Naive thymus-derived CD4-positive, alpha-beta T cell (primary cell): ENCODE data around the gene PML. TPM values are rescaled to one million over a fixed set of nuclear protein-coding genes. Genes with fewer than 3 reads are reported as not detected.
A peak's percentile ranks its signal among the peaks of the same experiment; 100 is the strongest.

Experiments used
- ATAC-seq: fragments of 150-1000 bp; cut with Tn5 transposase; 2 replicates; pipeline ENCODE4 v1.10.0; 2021; ENCODE audit warnings: mild to moderate bottlenecking, moderate library complexity
- CTCF ChIA-PET: fragments of 350-600 bp; sonication (Branson Sonifier 250); formaldehyde crosslinking; loops from one replicate; lab custom pipeline; 2021; ENCODE audit warnings: antibody characterized with exemption; lab: Charles Lee
- POLR2A ChIA-PET: fragments of 350-600 bp; sonication (Branson Sonifier 250); formaldehyde crosslinking; loops from one replicate; lab custom pipeline; 2021; ENCODE audit warnings: antibody characterized with exemption, inconsistent platforms; lab: Charles Lee
- DNase-seq, 9 donors: peaks; one replicate each; pipeline versions ENCODE4 v3.0.0 to v3.0.0-alpha.2; 2020 to 2022; ENCODE audit warnings: mixed read lengths in 1 of 9
- H3K27ac ChIP-seq: one replicate; pipeline ENCODE4 v1.7.0; 2013; ENCODE audit warnings: mild to moderate bottlenecking, low read depth, low read length, moderate library complexity
- H3K27me3 ChIP-seq, 2 donors: one replicate each; pipeline ENCODE4 v1.7.0; 2013; ENCODE audit warnings: low read length in 2 of 2, mild to moderate bottlenecking in 2 of 2, moderate library complexity in 2 of 2; ENCODE audit not compliant: control insufficient read depth in 2 of 2, insufficient read depth in 2 of 2
- H3K36me3 ChIP-seq, 3 experiments: 1 replicate in 2 of 3; 2 replicates in 1 of 3; pipeline ENCODE4 v1.7.0; 2013; ENCODE audit warnings: low read length in 3 of 3, mild to moderate bottlenecking in 3 of 3, moderate library complexity in 1 of 3; ENCODE audit not compliant: insufficient read depth in 3 of 3, control insufficient read depth in 2 of 3
- H3K4me1 ChIP-seq, 2 donors: one replicate each; pipeline ENCODE4 v1.7.0; 2013; ENCODE audit warnings: low read length in 2 of 2, mild to moderate bottlenecking in 2 of 2, moderate library complexity in 1 of 2; ENCODE audit not compliant: control insufficient read depth in 2 of 2, insufficient read depth in 2 of 2
- H3K4me3 ChIP-seq: 2 replicates; pipeline ENCODE4 v1.7.0; 2013; ENCODE audit warnings: mild to moderate bottlenecking, low read length
- H3K9me3 ChIP-seq, 3 experiments: 1 replicate in 2 of 3; 2 replicates in 1 of 3; pipeline ENCODE4 v1.7.0; 2013; ENCODE audit warnings: low read length in 3 of 3; ENCODE audit not compliant: control insufficient read depth in 2 of 3
- H3K27ac Mint-ChIP-seq, 9 donors: one replicate each; pipeline ENCODE4 v1.8.0; 2020 to 2022; ENCODE audit warnings: mixed read lengths in 9 of 9, mild to moderate bottlenecking in 8 of 9, moderate library complexity in 5 of 9, inconsistent platforms in 2 of 9
- H3K27me3 Mint-ChIP-seq, 5 donors: one replicate each; pipeline ENCODE4 v1.8.0; 2021 to 2022; ENCODE audit warnings: mixed read lengths in 5 of 5, mild to moderate bottlenecking in 1 of 5
- H3K36me3 Mint-ChIP-seq, 5 donors: one replicate each; pipeline ENCODE4 v1.8.0; 2020 to 2022; ENCODE audit warnings: mixed read lengths in 5 of 5, mild to moderate bottlenecking in 3 of 5, inconsistent platforms in 1 of 5
- H3K4me1 Mint-ChIP-seq, 7 donors: one replicate each; pipeline ENCODE4 v1.8.0; 2020 to 2022; ENCODE audit warnings: mixed read lengths in 7 of 7, mild to moderate bottlenecking in 3 of 7, inconsistent platforms in 1 of 7
- H3K4me3 Mint-ChIP-seq, 10 donors: one replicate each; pipeline ENCODE4 v1.8.0; 2020 to 2022; ENCODE audit warnings: mild to moderate bottlenecking in 10 of 10, mixed read lengths in 10 of 10, moderate library complexity in 6 of 10, inconsistent platforms in 2 of 10
- H3K9me3 Mint-ChIP-seq, 11 donors: one replicate each; pipeline ENCODE4 v1.8.0; 2020 to 2022; ENCODE audit warnings: mixed read lengths in 11 of 11, mild to moderate bottlenecking in 4 of 11, inconsistent platforms in 1 of 11, moderate library complexity in 1 of 11
- intact Hi-C, 2 donors: fragments of 100-400 bp; cut with micrococcal nuclease; formaldehyde crosslinking; loops; one replicate each; pipeline ENCODE4 v1.15.1; 2023
- polyA plus RNA-seq, 2 donors: library from polyadenylated mRNA; unstranded; fragments of 300-500 nt; fragmentation: Illumina TruSeq; gene quantifications; one replicate each; pipeline ENCODE4 v1.2.3, GENCODE V29; 2021
- total RNA-seq, 6 experiments: library from RNA in 5 of 6; stranded (reverse) in 5 of 6; gene quantifications; 1 replicate in 5 of 6; 2 replicates in 1 of 6; pipeline ENCODE4 v1.2.3 and lab custom pipeline; 2021 to 2026

Gene PML
- total and polyA plus RNA-seq, 7 experiments from 2014 or later: 18.1 to 113 (median 51.7) TPM

- intact Hi-C loops: no loop called here
- H3K9me3 Mint-ChIP-seq: no peaks in the 10 kb centered on the region
- H3K36me3 Mint-ChIP-seq: peaks cover 4 to 27% (median 8%) of the 10 kb centered on the region in 5 donors
- no peak for ATAC-seq
- H3K4me3 Mint-ChIP-seq: no peak overlapping the region
- Histone ChIP-seq H3K27ac (no peak overlapping the region), H3K4me3 (no peak overlapping the region), H3K36me3 (peaks cover 0 to 50% (median 3%) of the 10 kb centered on the region in 3 experiments), H3K9me3 (no peaks in the 10 kb centered on the region), H3K27me3 (no peaks in the 10 kb centered on the region), H3K4me1 (peaks cover 6 to 19% of the 10 kb centered on the region in 2 donors)
- no peaks in the 10 kb centered on the region for H3K27me3 Mint-ChIP-seq
- H3K4me1 Mint-ChIP-seq: peaks cover 6 to 72% (median 29%) of the 10 kb centered on the region in 7 donors
- POLR2A ChIA-PET: no interaction called here
- CTCF ChIA-PET: interaction anchor here (0.8 to 3.6 kb wide), 2 partner anchors 13 to 14 kb away, joined by 3 to 15 read pairs; no protein-coding TSS in a partner anchor
- no peak overlapping the region for H3K27ac Mint-ChIP-seq
- DNase-seq: no peak
Measured at GRCh38 chr15:73987681-73988444, 6.7 kb upstream of the PML start.

- intact Hi-C loops: no loop called here
- no peaks in the 10 kb centered on the region for H3K9me3 ChIP-seq
- CTCF ChIA-PET: interaction anchor here (0.8 kb wide), 1 partner anchor 13 kb away, joined by 3 read pairs; no protein-coding TSS in a partner anchor
- Mint-ChIP-seq H3K4me3 (no peak overlapping the region), H3K36me3 (peaks cover 4 to 27% (median 8%) of the 10 kb centered on the region in 5 donors), H3K9me3 (no peaks in the 10 kb centered on the region), H3K27me3 (no peaks in the 10 kb centered on the region), H3K27ac (no peak overlapping the region), H3K4me1 (peaks cover 9 to 73% (median 31%) of the 10 kb centered on the region in 7 donors)
- no peak for ATAC-seq
- no peak for DNase-seq
- no peak overlapping the region for H3K27ac ChIP-seq
- H3K36me3 ChIP-seq: peaks cover 0 to 49% (median 3%) of the 10 kb centered on the region in 3 experiments
- H3K27me3 ChIP-seq: no peaks in the 10 kb centered on the region
- peaks cover 12 to 25% of the 10 kb centered on the region in 2 donors for H3K4me1 ChIP-seq
- H3K4me3 ChIP-seq: no peak overlapping the region
- POLR2A ChIA-PET: interaction anchor here (1.8 kb wide), 1 partner anchor 12 kb away, joined by 4 read pairs; no protein-coding TSS in a partner anchor
Measured at GRCh38 chr15:73988445-73988969, 6.0 kb upstream of the PML start.

- no peak for ATAC-seq
- H3K4me3 Mint-ChIP-seq: peak overlapping the region in 1 of 10 donors; percentile 48
- CTCF ChIA-PET: interaction anchor here (0.8 kb wide), 1 partner anchor 14 kb away, joined by 3 read pairs; no protein-coding TSS in a partner anchor
- H3K9me3 Mint-ChIP-seq: no peaks in the 10 kb centered on the region
- POLR2A ChIA-PET: interaction anchor here (1.1 to 1.8 kb wide), 2 partner anchors 13 to 17 kb away, joined by 3 to 4 read pairs; no protein-coding TSS in a partner anchor
- intact Hi-C loops: no loop called here
- H3K27me3 Mint-ChIP-seq: no peaks in the 10 kb centered on the region
- no peaks in the 10 kb centered on the region for H3K9me3 ChIP-seq
- peaks cover 19 to 31% of the 10 kb centered on the region in 2 donors for H3K4me1 ChIP-seq
- no peaks in the 10 kb centered on the region for H3K27me3 ChIP-seq
- no peak overlapping the region for H3K4me3 ChIP-seq
- peaks cover 15 to 75% (median 34%) of the 10 kb centered on the region in 7 donors for H3K4me1 Mint-ChIP-seq
- peaks cover 0 to 43% (median 3%) of the 10 kb centered on the region in 3 experiments for H3K36me3 ChIP-seq
- no peak overlapping the region for H3K27ac ChIP-seq
- peaks cover 2 to 23% (median 7%) of the 10 kb centered on the region in 5 donors for H3K36me3 Mint-ChIP-seq
- no peak overlapping the region for H3K27ac Mint-ChIP-seq
- DNase-seq: no peak
Measured at GRCh38 chr15:73989001-73989798, 5.3 kb upstream of the PML start.

DNA sequence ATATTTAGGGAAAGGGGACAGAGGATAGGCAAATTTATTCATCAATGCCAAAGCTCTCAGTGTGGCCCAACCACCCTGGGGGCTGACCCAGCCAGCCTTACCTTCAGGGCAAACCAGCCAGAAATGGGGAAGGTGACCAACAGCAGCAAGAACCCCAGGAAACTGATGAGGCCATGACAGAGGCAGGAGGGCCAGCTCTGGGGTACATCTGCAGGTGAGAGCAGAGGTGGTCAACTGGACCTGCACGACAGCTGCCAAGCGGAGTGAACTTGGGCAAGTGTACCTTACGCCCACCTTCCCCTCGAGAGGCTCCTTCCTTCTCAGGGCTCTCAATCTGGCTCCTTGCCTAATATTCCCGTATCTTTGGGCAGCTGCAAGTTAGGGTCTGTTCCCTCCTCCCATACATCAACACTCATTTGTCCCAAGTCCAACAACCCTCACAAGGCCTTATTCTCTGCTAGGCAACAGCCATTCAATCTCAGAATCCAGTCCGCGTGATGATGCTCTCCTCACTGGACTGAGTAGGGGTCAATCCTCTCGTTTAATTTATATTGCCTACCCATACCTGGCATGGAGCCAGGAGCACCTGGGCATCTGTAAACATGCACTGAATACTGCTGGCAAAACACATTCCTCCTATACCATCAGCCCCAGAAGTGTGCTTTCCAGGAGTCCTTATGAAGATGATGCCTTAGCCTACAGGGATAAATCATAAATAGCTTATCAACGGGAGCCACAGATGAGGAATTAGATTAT is 4.1 kb upstream of the PML start:
- intact Hi-C loops: loop anchor here (5.0 to 10.0 kb wide), 8 partner anchors 57 to 1462 kb away; partner anchors contain the start of genes NPTN (in 2 of the 2), ADPGK (in 1 of the 2), ARID3B (in 1 of the 2) and C15orf39 (in 1 of the 2)
- Mint-ChIP-seq H3K27ac (peak overlapping the region in 1 of 9 donors; percentile 33), H3K36me3 (peaks cover 0 to 16% (median 11%) of the 10 kb centered on the region in 5 donors), H3K4me1 (peaks cover 20 to 66% (median 33%) of the 10 kb centered on the region in 7 donors), H3K4me3 (peak overlapping the region in 9 of 10 donors; percentile 6 to 100 (median 86)), H3K9me3 (no peaks in the 10 kb centered on the region), H3K27me3 (no peaks in the 10 kb centered on the region)
- POLR2A ChIA-PET: interaction anchor here (1.1 to 1.8 kb wide), 2 partner anchors 14 to 18 kb away, joined by 3 to 4 read pairs; no protein-coding TSS in a partner anchor
- H3K36me3 ChIP-seq: peaks cover 0 to 33% (median 3%) of the 10 kb centered on the region in 3 experiments
- CTCF ChIA-PET: interaction anchor here (1.0 kb wide), 1 partner anchor 18 kb away, joined by 4 read pairs; no protein-coding TSS in a partner anchor
- ATAC-seq (no peak), DNase-seq (no peak)
- H3K4me1 ChIP-seq: peaks cover 20 to 23% of the 10 kb centered on the region in 2 donors
- H3K4me3 ChIP-seq: no peak overlapping the region
- no peak overlapping the region for H3K27ac ChIP-seq
- no peaks in the 10 kb centered on the region for H3K27me3 ChIP-seq
- no peaks in the 10 kb centered on the region for H3K9me3 ChIP-seq

GRCh38 chr15:73991260-73991659 is 3.3 kb upstream of the PML start:
- ATAC-seq: no peak
- peaks cover 27 to 63% (median 42%) of the 10 kb centered on the region in 7 donors for H3K4me1 Mint-ChIP-seq
- Histone ChIP-seq H3K4me1 (peaks cover 27 to 28% of the 10 kb centered on the region in 2 donors), H3K27me3 (no peaks in the 10 kb centered on the region), H3K4me3 (peak overlapping the region; percentile 67), H3K9me3 (no peaks in the 10 kb centered on the region), H3K27ac (peak overlapping the region; percentile 90), H3K36me3 (peaks cover 0 to 33% (median 0%) of the 10 kb centered on the region in 3 experiments)
- intact Hi-C loops: loop anchor here (5.0 to 10.0 kb wide), 8 partner anchors 56 to 1461 kb away; partner anchors contain the start of genes NPTN (in 2 of the 2), ADPGK (in 1 of the 2), ARID3B (in 1 of the 2) and C15orf39 (in 1 of the 2)
- peak overlapping the region in 7 of 9 donors; percentile 17 to 99 (median 76) for H3K27ac Mint-ChIP-seq
- peaks cover 0 to 16% (median 10%) of the 10 kb centered on the region in 5 donors for H3K36me3 Mint-ChIP-seq
- POLR2A ChIA-PET: interaction anchor here (1.3 to 4.4 kb wide), 2 partner anchors 15 to 24 kb away, joined by 3 to 62 read pairs; no protein-coding TSS in a partner anchor
- peak overlapping the region; percentile 82 to 100 (median 96) for H3K4me3 Mint-ChIP-seq
- no peaks in the 10 kb centered on the region for H3K9me3 Mint-ChIP-seq
- no peaks in the 10 kb centered on the region for H3K27me3 Mint-ChIP-seq
- DNase-seq: peak in 1 of 9 donors; percentile 16
- CTCF ChIA-PET: no interaction called here
